A549 (cell line): ENCODE measurements around the gene KCND3. TPM values are rescaled to one million over a fixed set of nuclear protein-coding genes. Genes with fewer than 3 reads are reported as not detected.

Source experiments
- ATAC-seq, 2 experiments: fragments of 200-7000 bp in 1 of 2; fragments of >200 bp in 1 of 2; cut with Nextera tagmentation in 1 of 2; cut with Tn5 transposase in 1 of 2; 3 replicates each; pipeline versions ENCODE4 v1.8.0 to v1.9.1; 2018 to 2020; ENCODE audit warnings: mild to moderate bottlenecking in 1 of 2, moderate library complexity in 1 of 2
- CTCF ChIA-PET: fragments of 300-600 bp; sonication (Branson Sonifier 250); formaldehyde crosslinking; extraction: SDS; loops from one replicate; lab custom pipeline; 2021; ENCODE audit warnings: antibody characterized with exemption, inconsistent platforms; lab: Yijun Ruan, JAX
- POLR2A ChIA-PET: fragments of 350-600 bp; formaldehyde crosslinking; extraction: SDS; loops from one replicate; lab custom pipeline; 2021; ENCODE audit warnings: antibody characterized with exemption, inconsistent platforms; lab: Yijun Ruan, JAX
- DNase-seq, 2 experiments: peaks; one replicate each; pipeline versions ENCODE4 v3.0.0 to v3.0.0-alpha.2; 2011 to 2016; ENCODE audit warnings: low read depth in 1 of 2, low spot score in 1 of 2
- FAIRE-seq: peaks from 2 replicates; lab custom pipeline; 2011; peaks lifted over from hg19 to GRCh38; lab: Jason Lieb, UNC
- H3K27ac ChIP-seq, 2 experiments: fragments of >200 bp; sonication (Bioruptor Twin); formaldehyde crosslinking; 3 replicates each; pipeline ENCODE4 v1.5.1; 2016 to 2017
- H3K4me1 ChIP-seq: fragments of >200 bp; sonication (Bioruptor Twin); formaldehyde crosslinking; 3 replicates; pipeline ENCODE4 v1.6.1; 2016
- H3K4me2 ChIP-seq: fragments of >200 bp; sonication (Bioruptor Twin); formaldehyde crosslinking; 3 replicates; pipeline ENCODE4 v1.6.1; 2016
- H3K4me3 ChIP-seq: fragments of >200 bp; sonication (Bioruptor Twin); formaldehyde crosslinking; 3 replicates; pipeline ENCODE4 v1.5.1; 2016
- H3K9me3 ChIP-seq: fragments of >200 bp; sonication (Bioruptor Twin); formaldehyde crosslinking; 3 replicates; pipeline ENCODE4 v1.6.1; 2016
- ATOH8 ChIP-seq: fragments of 250-450 bp; sonication (Bioruptor Pico); IDR thresholded peaks from 2 replicates; pipeline ENCODE4 v1.5.0; 2020; ENCODE audit warnings: low read depth, mild to moderate bottlenecking, moderate library complexity
- CEBPB ChIP-seq, 2 experiments: fragments of >200 bp in 1 of 2; sonication (Bioruptor Twin) in 1 of 2; formaldehyde crosslinking in 1 of 2; IDR thresholded peaks; 2 replicates each; pipeline ENCODE4 v1.6.1; 2012 to 2016
- CTCF ChIP-seq: fragments of >200 bp; sonication (Bioruptor Twin); formaldehyde crosslinking; IDR thresholded peaks from 3 replicates; pipeline ENCODE4 v1.5.1; 2016
- EP300 ChIP-seq, 2 experiments: fragments of >200 bp; sonication (Bioruptor Twin); formaldehyde crosslinking; IDR thresholded peaks; 2 replicates in 1 of 2; 3 replicates in 1 of 2; pipeline ENCODE4 v1.6.1; 2016 to 2017
- ESRRA ChIP-seq: fragments of 150-350 bp; IDR thresholded peaks from 2 replicates; pipeline ENCODE4 v1.6.1; 2014; ENCODE audit warnings: mild to moderate bottlenecking, low read length, borderline replicate concordance
- FOSB ChIP-seq: fragments of 250-450 bp; sonication (Bioruptor Pico); IDR thresholded peaks from 2 replicates; pipeline ENCODE4 v1.5.0; 2020; ENCODE audit warnings: mild to moderate bottlenecking, moderate library complexity
- FOXS1 ChIP-seq: fragments of 250-450 bp; sonication (Bioruptor Pico); IDR thresholded peaks from 2 replicates; pipeline ENCODE4 v1.5.0; 2020; ENCODE audit warnings: mild to moderate bottlenecking, moderate library complexity
- HDAC2 ChIP-seq: fragments of 200-600 bp; sonication (generic); IDR thresholded peaks from 2 replicates; pipeline ENCODE4 v1.6.1; 2016
- HOXA7 ChIP-seq: fragments of 250-450 bp; sonication (Bioruptor Pico); IDR thresholded peaks from 2 replicates; pipeline ENCODE4 v1.5.0; 2020; ENCODE audit warnings: mild to moderate bottlenecking, moderate library complexity
- JUN ChIP-seq, 2 experiments: fragments of >200 bp; sonication (Bioruptor Twin); formaldehyde crosslinking; IDR thresholded peaks; 2 replicates in 1 of 2; 3 replicates in 1 of 2; pipeline ENCODE4 v1.6.1; 2016 to 2017
- JUNB ChIP-seq: fragments of >200 bp; sonication (Bioruptor Twin); formaldehyde crosslinking; IDR thresholded peaks from 2 replicates; pipeline ENCODE4 v1.6.1; 2016
- KDM1A ChIP-seq: fragments of 200-600 bp; sonication (generic); IDR thresholded peaks from 2 replicates; pipeline ENCODE4 v1.6.1; 2016; ENCODE audit warnings: low read depth, mild to moderate bottlenecking
- KDM5A ChIP-seq: fragments of 200-600 bp; sonication (generic); IDR thresholded peaks from 2 replicates; pipeline ENCODE4 v1.6.1; 2016; ENCODE audit warnings: antibody characterized with exemption, mild to moderate bottlenecking
- MAFK ChIP-seq: fragments of 450-650 bp; IDR thresholded peaks from 2 replicates; pipeline ENCODE4 v1.6.1; 2014; ENCODE audit not compliant: partially characterized antibody
- MAX ChIP-seq: IDR thresholded peaks from 2 replicates; pipeline ENCODE4 v1.6.1; 2012
- NPAS2 ChIP-seq: fragments of 250-450 bp; sonication (Bioruptor Pico); IDR thresholded peaks from 2 replicates; pipeline ENCODE4 v1.8.0; 2022; ENCODE audit warnings: mild to moderate bottlenecking, moderate library complexity, borderline replicate concordance
- NR3C1 ChIP-seq: fragments of >200 bp; sonication (Bioruptor Twin); formaldehyde crosslinking; IDR thresholded peaks from 3 replicates; pipeline ENCODE4 v1.6.1; 2017
- PBX3 ChIP-seq: IDR thresholded peaks from 2 replicates; pipeline ENCODE4 v1.6.1; 2012
- PHF8 ChIP-seq: fragments of 200-600 bp; sonication (generic); IDR thresholded peaks from 2 replicates; pipeline ENCODE4 v1.6.1; 2016; ENCODE audit warnings: low read depth, mild to moderate bottlenecking, antibody characterized with exemption, moderate library complexity, borderline replicate concordance
- POLR2A ChIP-seq: IDR thresholded peaks from 2 replicates; pipeline ENCODE4 v1.6.1; 2012; ENCODE audit warnings: mild to moderate bottlenecking, low read length
- POLR2AphosphoS2 ChIP-seq: conservative IDR thresholded peaks from 2 replicates; pipeline ENCODE4 v1.6.1; 2012; ENCODE audit warnings: low read length, improper control_type of control experiment, inconsistent platforms
- RAD21 ChIP-seq, 2 experiments: fragments of >200 bp in 1 of 2; sonication (Bioruptor Twin) in 1 of 2; formaldehyde crosslinking in 1 of 2; IDR thresholded peaks in 1 of 2; conservative IDR thresholded peaks in 1 of 2; 2 replicates in 1 of 2; 3 replicates in 1 of 2; pipeline ENCODE4 v1.6.1; 2012 to 2018; ENCODE audit warnings: inconsistent platforms in 1 of 2
- RARB ChIP-seq: fragments of 250-450 bp; sonication (Bioruptor Pico); IDR thresholded peaks from 2 replicates; pipeline ENCODE4 v1.8.0; 2021; ENCODE audit warnings: mild to moderate bottlenecking, moderate library complexity
- RNF2 ChIP-seq: fragments of 200-600 bp; sonication (generic); IDR thresholded peaks from 2 replicates; pipeline ENCODE4 v1.6.1; 2016; ENCODE audit warnings: low read depth, mild to moderate bottlenecking, antibody characterized with exemption, moderate library complexity, borderline replicate concordance
- SMC3 ChIP-seq: fragments of >200 bp; sonication (Bioruptor Twin); formaldehyde crosslinking; IDR thresholded peaks from 3 replicates; pipeline ENCODE4 v1.6.1; 2018; ENCODE audit warnings: inconsistent platforms
- TFCP2L1 ChIP-seq: fragments of 250-450 bp; sonication (Bioruptor Pico); IDR thresholded peaks from 2 replicates; pipeline ENCODE4 v1.5.0; 2021; ENCODE audit warnings: mild to moderate bottlenecking
- ZNF302 ChIP-seq: fragments of 250-450 bp; sonication (Bioruptor Pico); IDR thresholded peaks from 2 replicates; pipeline ENCODE4 v1.9.0; 2021; ENCODE audit warnings: inconsistent platforms, mild to moderate bottlenecking, moderate library complexity
- ZSCAN20 ChIP-seq: fragments of 250-450 bp; sonication (Bioruptor Pico); IDR thresholded peaks from 2 replicates; pipeline ENCODE4 v1.8.0; 2022; ENCODE audit warnings: mild to moderate bottlenecking, moderate library complexity
- WGBS: methylation state at CpG from one replicate; pipeline ENCODE4 v1.1.6; 2017; ENCODE audit errors: missing lambda C conversion rate; 5-methylcytosine and 5-hydroxymethylcytosine counted together
- polyA plus RNA-seq, 4 experiments: library from polyadenylated mRNA; depleted of rRNA in 3 of 4; stranded (reverse); fragments of >200 nt; fragmentation: RNase III in 1 of 4; extraction: RNeasy Plus Mini Kit Qiagen cat#74134 plus additional on column Dnase treatment in 1 of 4; gene quantifications; 2 replicates in 3 of 4; 3 replicates in 1 of 4; pipeline ENCODE4 v1.2.3, GENCODE V29; 2011 to 2017

KCND3 gene
- polyA plus RNA-seq, 2 of the 4 experiments (the other 2 are of a cell fraction): not detected

- no peaks in the 10 kb centered on the region for H3K9me3 ChIP-seq
- FAIRE-seq: no peak
- ATAC-seq: no peak
- WGBS: 85% methylated on average over 4 of the region's 4 CpGs
- no peak overlapping the region for H3K4me3 ChIP-seq
- H3K4me1 ChIP-seq: no peaks in the 10 kb centered on the region
- H3K4me2 ChIP-seq: no peak overlapping the region
- CTCF ChIA-PET: interaction anchor here (1.3 kb wide), 1 partner anchor 263 kb away, joined by 4 read pairs; no protein-coding TSS in a partner anchor
- TF ChIP-seq ATOH8 (CRISPR knock-in tag): no peak
- TF ChIP-seq FOXS1 (CRISPR knock-in tag): no peak
- TF ChIP-seq PHF8: no peak
- no peak for DNase-seq
- no peak overlapping the region for H3K27ac ChIP-seq
- POLR2A ChIA-PET: no interaction called here
These were observed 218.6 kb downstream of the KCND3 start for GRCh38 chr1:111770916-111771315.

GRCh38 chr1:111769517-111770146, 219.8 kb downstream of the KCND3 start:
- 24% methylated on average over 6 of the region's 6 CpGs for WGBS
- H3K4me3 ChIP-seq: no peak overlapping the region
- no peaks in the 10 kb centered on the region for H3K9me3 ChIP-seq
- FAIRE-seq: peak; percentile 56
- H3K4me2 ChIP-seq: no peak overlapping the region
- POLR2A ChIA-PET: interaction anchor here (1.0 kb wide), 1 partner anchor 55 kb away, joined by 3 read pairs; no protein-coding TSS in a partner anchor
- no peak overlapping the region for H3K27ac ChIP-seq
- TF ChIP-seq CEBPB (IDR thresholded peaks at IDR 0.05): peak; percentile 56 to 68; a peak in 3 of 4 replicates
- TF ChIP-seq EP300 (IDR thresholded peaks at IDR 0.05): no peak
- TF ChIP-seq POLR2A: no peak
- peak; percentile 55 for TF ChIP-seq SMC3
- no peak for TF ChIP-seq JUNB
- no peak for TF ChIP-seq ZSCAN20 (CRISPR knock-in tag)
- peak; percentile 64 to 76 for TF ChIP-seq RAD21 (conservative IDR thresholded peaks at IDR 0.05 in 1 of 2, IDR thresholded peaks at IDR 0.05 in 1 of 2)
- TF ChIP-seq CTCF: peak; percentile 83
- TF ChIP-seq, all 56 proteins: peak for 4
- H3K4me1 ChIP-seq: no peaks in the 10 kb centered on the region
- CTCF ChIA-PET: interaction anchor here (0.7 to 3.7 kb wide), 33 partner anchors 8 to 550 kb away, joined by 3 to 19 read pairs (median 4); partner anchors contain the start of genes ADORA3, DDX20, INKA2 and TMIGD3
- peak; percentile 51 to 54; a peak in 3 of 6 replicates for ATAC-seq
- peak; percentile 18 to 63 for DNase-seq

- no peak overlapping the region for H3K27ac ChIP-seq
- no peak for FAIRE-seq
- POLR2A ChIA-PET: no interaction called here
These were observed 220.8 kb downstream of the KCND3 start for GRCh38 chr1:111768625-111769024.

GRCh38 chr1:111768023-111768422, 221.4 kb downstream of the KCND3 start:
- H3K9me3 ChIP-seq: no peaks in the 10 kb centered on the region
- no peak overlapping the region for H3K4me2 ChIP-seq
- DNase-seq (no peak), ATAC-seq (no peak), FAIRE-seq (no peak)
- no peak overlapping the region for H3K4me3 ChIP-seq
- ChIA-PET POLR2A (no interaction called here), CTCF (interaction anchor here (0.7 to 3.7 kb wide), 8 partner anchors 14 to 260 kb away, joined by 3 to 18 read pairs (median 4); partner anchors contain the start of gene DDX20)
- no peak overlapping the region for H3K27ac ChIP-seq
- H3K4me1 ChIP-seq: no peaks in the 10 kb centered on the region
- TF ChIP-seq FOSB (CRISPR knock-in tag) (no peak), HDAC2 (no peak), POLR2AphosphoS2 (no peak), JUN (IDR thresholded peaks at IDR 0.05) (no peak), HOXA7 (CRISPR knock-in tag) (no peak), SMC3 (no peak), MAX (no peak), RAD21 (conservative IDR thresholded peaks at IDR 0.05 in 1 of 2, IDR thresholded peaks at IDR 0.05 in 1 of 2) (no peak), MAFK (no peak), NPAS2 (CRISPR knock-in tag) (no peak), RNF2 (no peak), PHF8 (no peak), POLR2A (no peak), PBX3 (no peak)

More at GRCh38 chr1:111768625-111769024, 220.8 kb downstream of the KCND3 start:
- Histone ChIP-seq H3K4me3 (no peak overlapping the region), H3K9me3 (no peaks in the 10 kb centered on the region), H3K4me2 (no peak overlapping the region), H3K4me1 (no peaks in the 10 kb centered on the region)
- CTCF ChIA-PET: interaction anchor here (0.7 to 3.7 kb wide), 19 partner anchors 9 to 287 kb away, joined by 3 to 19 read pairs (median 5); partner anchors contain the start of genes ADORA3, DDX20 and TMIGD3
- DNase-seq: no peak
- no peak for TF ChIP-seq POLR2AphosphoS2
- no peak for TF ChIP-seq HDAC2
- no peak for TF ChIP-seq KDM1A
- TF ChIP-seq FOSB (CRISPR knock-in tag): no peak
- no peak for TF ChIP-seq KDM5A
- no peak for TF ChIP-seq ZNF302 (CRISPR knock-in tag)
- no peak for TF ChIP-seq NR3C1
- TF ChIP-seq TFCP2L1 (CRISPR knock-in tag): no peak
- no peak for TF ChIP-seq RARB (CRISPR knock-in tag)
- no peak for TF ChIP-seq ESRRA
- no peak for TF ChIP-seq JUNB
- no peak for ATAC-seq
